ENCODE results near the gene POLR1B. TPM values are rescaled to one million over a fixed set of nuclear protein-coding genes. Genes with fewer than 3 reads are reported as not detected.
"Not testable (repeated sequence)": the region's sequence is repeated elsewhere in the genome, so short reads cannot be mapped to it uniquely, and the experiment has no call there.

POLR1B gene
- total and polyA plus RNA-seq, 2 of the 13 experiments (the other 11 are each of a cell fraction or from before 2014, with no cell fraction given), result 18.3 to 46.0 TPM

DNA sequence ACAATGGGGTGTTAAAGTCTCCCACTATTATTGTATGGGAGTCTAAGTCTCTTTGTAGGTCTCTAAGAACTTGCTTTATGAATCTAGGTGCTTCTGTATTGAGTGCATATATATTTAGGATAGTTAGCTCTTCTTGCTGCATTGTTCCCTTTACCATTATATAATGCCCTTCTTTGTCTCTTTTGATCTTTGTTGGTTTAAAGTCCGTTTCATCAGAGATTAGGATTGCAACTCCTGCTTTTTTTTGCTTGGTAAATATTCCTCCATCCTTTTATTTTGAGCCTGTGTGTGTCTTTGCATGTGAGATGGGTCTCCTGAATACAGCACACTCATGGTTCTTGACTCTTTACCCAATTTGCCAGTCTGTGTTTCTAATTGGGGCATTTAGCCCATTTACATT is 70.0 kb downstream of the POLR1B start:
- POLR2A ChIA-PET; H3K27me3 ChIP-seq (ENCODE audit: control insufficient read depth in 1 of 2, insufficient read depth in 2 of 2, low read length in 2 of 2); H3K9me3 ChIP-seq (ENCODE audit: low read length); H3K36me3 ChIP-seq (replicated peaks in 1 of 2; ENCODE audit: control insufficient read depth in 1 of 2, insufficient read depth in 2 of 2, low read length in 2 of 2); ATAC-seq; H3K79me2 ChIP-seq (ENCODE audit: insufficient read depth, low read length); H3K9ac ChIP-seq (ENCODE audit: insufficient read depth, low read depth, low read length); in situ Hi-C loops (cut with HindIII; ENCODE audit: extremely low pct_ligation_motif_present, low pct_unique_long_range_greater_than_20kb); H2AFZ ChIP-seq (ENCODE audit: low read length); H3K27ac ChIP-seq (ENCODE audit: extremely low read length, insufficient read depth, low read length); H4K20me1 ChIP-seq (ENCODE audit: insufficient read depth, low read length); H3K4me2 ChIP-seq (ENCODE audit: low read depth, low read length); BruUV-seq (replicated peaks); H3K4me3 ChIP-seq (replicated peaks in 1 of 3; ENCODE audit: insufficient read depth in 1 of 3, low read depth in 2 of 3, low read length in 3 of 3); CTCF ChIA-PET (ENCODE audit: low intra/inter-chr PET ratio, low total read pairs); FAIRE-seq; TF ChIP-seq SOX6, SOX13, FOXA1 (IDR thresholded peaks at IDR 0.05): not testable (repeated sequence)
- intact Hi-C loops (cut with micrococcal nuclease; ENCODE audit: unreplicated experiment), result loop anchor here (10.0 kb wide), 1 partner anchor 273 kb away; no protein-coding TSS in a partner anchor
- peaks cover 41% of the 10 kb centered on the region for H3K4me1 ChIP-seq (ENCODE audit: insufficient read depth, low read length)
- TF ChIP-seq SOX6 (CRISPR knock-in tag; IDR thresholded peaks at IDR 0.05) (peak; percentile 72; the same call in 1 of the 2 replicates), HNF4A (CRISPR knock-in tag; IDR thresholded peaks at IDR 0.05) (peak; percentile 38), SOX5 (CRISPR knock-in tag; IDR thresholded peaks at IDR 0.05; ENCODE audit: borderline replicate concordance) (peak; percentile 91), HMG20A (CRISPR knock-in tag; IDR thresholded peaks at IDR 0.05; ENCODE audit: borderline replicate concordance) (peak; percentile 17; the same call in 1 of the 2 replicates), CEBPG (CRISPR knock-in tag; IDR thresholded peaks at IDR 0.05) (peak; percentile 37; the same call in 1 of the 2 replicates), SOX13 (CRISPR knock-in tag; conservative IDR thresholded peaks at IDR 0.05 in 1 of 2, IDR thresholded peaks at IDR 0.05 in 1 of 2) (peak in 1 of 2 experiments; percentile 93; a peak in 2 of 4 replicates), RARA (CRISPR knock-in tag; IDR thresholded peaks at IDR 0.05) (0 out of 2 replicates have a peak, but pooled peaks have one; percentile 20), FOXA3 (CRISPR knock-in tag; IDR thresholded peaks at IDR 0.05) (peak; percentile 59; the same call in 1 of the 2 replicates), NCOA2 (CRISPR knock-in tag; IDR thresholded peaks at IDR 0.05) (0 out of 2 replicates have a peak, but pooled peaks have one; percentile 8), TCF7 (IDR thresholded peaks at IDR 0.05; ENCODE audit: low read depth) (peak; percentile 56), ELF3 (CRISPR knock-in tag; IDR thresholded peaks at IDR 0.05) (0 out of 2 replicates have a peak, but pooled peaks have one; percentile 16), GATAD2A (CRISPR knock-in tag; IDR thresholded peaks at IDR 0.05) (peak; percentile 64; the same call in 1 of the 2 replicates), FOXA1 (CRISPR knock-in tag; IDR thresholded peaks at IDR 0.05) (peak; percentile 12; the same call in 1 of the 2 replicates)
- TF ChIP-seq, protein P1, sequence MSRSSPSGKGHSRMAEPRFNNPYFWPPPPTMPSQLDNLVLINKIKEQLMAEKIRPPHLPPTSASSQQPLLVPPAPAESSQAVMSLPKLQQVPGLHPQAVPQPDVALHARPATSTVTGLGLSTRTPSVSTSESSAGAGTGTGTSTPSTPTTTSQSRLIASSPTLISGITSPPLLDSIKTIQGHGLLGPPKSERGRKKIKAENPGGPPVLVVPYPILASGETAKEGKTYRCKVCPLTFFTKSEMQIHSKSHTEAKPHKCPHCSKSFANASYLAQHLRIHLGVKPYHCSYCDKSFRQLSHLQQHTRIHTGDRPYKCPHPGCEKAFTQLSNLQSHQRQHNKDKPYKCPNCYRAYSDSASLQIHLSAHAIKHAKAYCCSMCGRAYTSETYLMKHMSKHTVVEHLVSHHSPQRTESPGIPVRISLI (CRISPR knock-in tag; IDR thresholded peaks at IDR 0.05; ENCODE audit: borderline replicate concordance), result peak; percentile 58; the same call in 1 of the 2 replicates
- TF ChIP-seq, protein P2, sequence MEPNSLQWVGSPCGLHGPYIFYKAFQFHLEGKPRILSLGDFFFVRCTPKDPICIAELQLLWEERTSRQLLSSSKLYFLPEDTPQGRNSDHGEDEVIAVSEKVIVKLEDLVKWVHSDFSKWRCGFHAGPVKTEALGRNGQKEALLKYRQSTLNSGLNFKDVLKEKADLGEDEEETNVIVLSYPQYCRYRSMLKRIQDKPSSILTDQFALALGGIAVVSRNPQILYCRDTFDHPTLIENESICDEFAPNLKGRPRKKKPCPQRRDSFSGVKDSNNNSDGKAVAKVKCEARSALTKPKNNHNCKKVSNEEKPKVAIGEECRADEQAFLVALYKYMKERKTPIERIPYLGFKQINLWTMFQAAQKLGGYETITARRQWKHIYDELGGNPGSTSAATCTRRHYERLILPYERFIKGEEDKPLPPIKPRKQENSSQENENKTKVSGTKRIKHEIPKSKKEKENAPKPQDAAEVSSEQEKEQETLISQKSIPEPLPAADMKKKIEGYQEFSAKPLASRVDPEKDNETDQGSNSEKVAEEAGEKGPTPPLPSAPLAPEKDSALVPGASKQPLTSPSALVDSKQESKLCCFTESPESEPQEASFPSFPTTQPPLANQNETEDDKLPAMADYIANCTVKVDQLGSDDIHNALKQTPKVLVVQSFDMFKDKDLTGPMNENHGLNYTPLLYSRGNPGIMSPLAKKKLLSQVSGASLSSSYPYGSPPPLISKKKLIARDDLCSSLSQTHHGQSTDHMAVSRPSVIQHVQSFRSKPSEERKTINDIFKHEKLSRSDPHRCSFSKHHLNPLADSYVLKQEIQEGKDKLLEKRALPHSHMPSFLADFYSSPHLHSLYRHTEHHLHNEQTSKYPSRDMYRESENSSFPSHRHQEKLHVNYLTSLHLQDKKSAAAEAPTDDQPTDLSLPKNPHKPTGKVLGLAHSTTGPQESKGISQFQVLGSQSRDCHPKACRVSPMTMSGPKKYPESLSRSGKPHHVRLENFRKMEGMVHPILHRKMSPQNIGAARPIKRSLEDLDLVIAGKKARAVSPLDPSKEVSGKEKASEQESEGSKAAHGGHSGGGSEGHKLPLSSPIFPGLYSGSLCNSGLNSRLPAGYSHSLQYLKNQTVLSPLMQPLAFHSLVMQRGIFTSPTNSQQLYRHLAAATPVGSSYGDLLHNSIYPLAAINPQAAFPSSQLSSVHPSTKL (CRISPR knock-in tag; IDR thresholded peaks at IDR 0.05), result peak; percentile 68
- DNase-seq (ENCODE audit: low spot score), result peak; percentile 34
- WGBS (ENCODE audit: low lambda C conversion rate), result 0% methylated on average over 1 of the region's 1 CpG

All from HepG2 (cell line).